Thymus (tissue), 14 donors: ENCODE results near the gene NAPG. TPM values are rescaled to one million over a fixed set of nuclear protein-coding genes. Genes with fewer than 3 reads are reported as not detected.

Source experiments
- DNase-seq, 9 donors: peaks; one replicate each; pipeline ENCODE4 v3.0.0-alpha.2; 2013; ENCODE audit warnings: low spot score in 9 of 9, low read depth in 6 of 9, missing footprints in 1 of 9
- H3K27ac ChIP-seq, 2 donors: one replicate each; pipeline ENCODE4 v1.5.1; 2013; ENCODE audit warnings: control low read depth in 1 of 2, low read depth in 1 of 2, low read length in 1 of 2, mild to moderate bottlenecking in 1 of 2, moderate library complexity in 1 of 2
- H3K27me3 ChIP-seq, 2 donors: one replicate each; pipeline ENCODE4 v1.5.1; 2013; ENCODE audit warnings: low read length in 1 of 2; ENCODE audit not compliant: control insufficient read depth in 2 of 2, insufficient read depth in 1 of 2
- H3K36me3 ChIP-seq, 2 donors: one replicate each; pipeline ENCODE4 v1.5.1; 2013; ENCODE audit warnings: low read length in 1 of 2, mild to moderate bottlenecking in 1 of 2, moderate library complexity in 1 of 2; ENCODE audit not compliant: control insufficient read depth in 2 of 2, insufficient read depth in 2 of 2
- H3K4me1 ChIP-seq, 2 donors: one replicate each; pipeline ENCODE4 v1.5.1; 2013; ENCODE audit warnings: low read length in 2 of 2; ENCODE audit not compliant: control insufficient read depth in 2 of 2, insufficient read depth in 2 of 2
- H3K4me3 ChIP-seq, 2 donors: one replicate each; pipeline ENCODE4 v1.5.1; 2013; ENCODE audit warnings: low read length in 2 of 2, control low read depth in 1 of 2, mild to moderate bottlenecking in 1 of 2
- H3K9me3 ChIP-seq, 2 donors: one replicate each; pipeline ENCODE4 v1.5.1; 2013; ENCODE audit warnings: low read length in 1 of 2, mild to moderate bottlenecking in 1 of 2; ENCODE audit not compliant: control insufficient read depth in 2 of 2, insufficient read depth in 1 of 2
- WGBS: extraction: QIAGEN DNeasy Blood & Tissue Kit; methylation state at CpG from one replicate; pipeline ENCODE4 v1.1.7; 2013; 5-methylcytosine and 5-hydroxymethylcytosine counted together
- long read RNA-seq, 10 donors: transcript quantifications; one replicate each; lab custom pipeline, GENCODE V29; 2026
- polyA plus RNA-seq: library from polyadenylated mRNA; stranded (reverse); fragments of 200-250 nt; gene quantifications from one replicate; pipeline ENCODE4 v1.2.3, GENCODE V29; 2013
- total RNA-seq: library from RNA; stranded (reverse); fragments of 120-200 nt; gene quantifications from one replicate; pipeline ENCODE4 v1.2.4, GENCODE V29; 2013
- donor health status: healthy.

NAPG gene
- total RNA-seq (26.7 TPM), polyA plus RNA-seq (18.9 TPM)
- long read RNA-seq, donor 1: 0 reads
- long read RNA-seq, donor 2, partial matches to known transcripts: 0 of 12 reads
- long read RNA-seq, donor 2, other reads (novel, unspliced or antisense): 8 of 12 reads
- long read RNA-seq, donor 3, partial matches to known transcripts: 0 of 7 reads
- long read RNA-seq, donor 3, other reads (novel, unspliced or antisense): 6 of 7 reads
- long read RNA-seq, donor 4, partial matches to known transcripts: 0 of 1 reads
- long read RNA-seq, donor 4, other reads (novel, unspliced or antisense): 0 of 1 reads
- long read RNA-seq, donor 5, partial matches to known transcripts: 0 of 3 reads
- long read RNA-seq, donor 5, other reads (novel, unspliced or antisense): 0 of 3 reads
- long read RNA-seq, donor 6: 0 reads
- long read RNA-seq, donor 7, partial matches to known transcripts: 0 of 2 reads
- long read RNA-seq, donor 7, other reads (novel, unspliced or antisense): 0 of 2 reads
- long read RNA-seq, donor 8: 0 reads
- long read RNA-seq, donor 9: 0 reads
- long read RNA-seq, donor 10: 0 reads

GRCh38 chr18:10525697-10526560 is at the start of gene NAPG:
Gene NAPG, plus strand, starts transcription at chr18:10526027. Its CDS starts 76 bp downstream, at chr18:10526103.
- peaks cover 8 to 14% of the 10 kb centered on the region in 2 donors for H3K4me1 ChIP-seq
- H3K9me3 ChIP-seq: no peaks in the 10 kb centered on the region
- H3K36me3 ChIP-seq: no peaks in the 10 kb centered on the region
- peak within 1 kb of the TSS; percentile 77 to 83 for H3K4me3 ChIP-seq
- no peaks in the 10 kb centered on the region for H3K27me3 ChIP-seq
- under 1% methylated on average over 68 of the region's 68 CpGs for WGBS
- peak within 1 kb of the TSS; percentile 87 to 91 for H3K27ac ChIP-seq
- DNase-seq: peak; percentile 78 to 95 (median 87)

GRCh38 chr18:10476338-10476791 is 49.5 kb upstream of the NAPG start:
- WGBS: 47% methylated on average over 9 of the region's 9 CpGs
- no peak for DNase-seq
- Histone ChIP-seq H3K36me3 (no peaks in the 10 kb centered on the region), H3K4me1 (peaks cover 5 to 39% of the 10 kb centered on the region in 2 donors), H3K27ac (no peak overlapping the region), H3K4me3 (no peak overlapping the region), H3K27me3 (peaks cover 0 to 3% of the 10 kb centered on the region in 2 donors), H3K9me3 (peaks cover 0 to 6% of the 10 kb centered on the region in 2 donors)

- DNase-seq: no peak
- Histone ChIP-seq H3K9me3 (peaks cover 0 to 6% of the 10 kb centered on the region in 2 donors), H3K4me1 (peaks cover 6 to 41% of the 10 kb centered on the region in 2 donors), H3K27ac (no peak overlapping the region), H3K27me3 (peaks cover 0 to 3% of the 10 kb centered on the region in 2 donors), H3K36me3 (no peaks in the 10 kb centered on the region), H3K4me3 (no peak overlapping the region)
- WGBS: 38% methylated on average over 3 of the region's 3 CpGs
Observed at GRCh38 chr18:10477121-10477862, 48.5 kb upstream of the NAPG start.

- peaks cover 11 to 47% of the 10 kb centered on the region in 2 donors for H3K4me1 ChIP-seq
Observed at GRCh38 chr18:10477863-10478260, 48.0 kb upstream of the NAPG start.

GRCh38 chr18:10481831-10482230 is 44.0 kb upstream of the NAPG start:
- H3K4me3 ChIP-seq: no peak overlapping the region
- no peak overlapping the region for H3K27ac ChIP-seq
- H3K4me1 ChIP-seq: peaks cover 29 to 58% of the 10 kb centered on the region in 2 donors
- H3K36me3 ChIP-seq: no peaks in the 10 kb centered on the region
- 91% methylated on average over 9 of the region's 9 CpGs for WGBS
- peaks cover 0 to 6% of the 10 kb centered on the region in 2 donors for H3K9me3 ChIP-seq
- DNase-seq: no peak
- no peaks in the 10 kb centered on the region for H3K27me3 ChIP-seq

More at GRCh38 chr18:10477863-10478260, 48.0 kb upstream of the NAPG start:
- H3K4me3 ChIP-seq: no peak overlapping the region
- H3K27ac ChIP-seq: no peak overlapping the region
- H3K27me3 ChIP-seq: peaks cover 0 to 3% of the 10 kb centered on the region in 2 donors
- WGBS: 92% methylated on average over 2 of the region's 2 CpGs
- no peak for DNase-seq
- no peaks in the 10 kb centered on the region for H3K36me3 ChIP-seq
- H3K9me3 ChIP-seq: peaks cover 0 to 6% of the 10 kb centered on the region in 2 donors

- DNase-seq: no peak
- 94% methylated on average over 11 of the region's 11 CpGs for WGBS
- peaks cover 0 to 6% of the 10 kb centered on the region in 2 donors for H3K9me3 ChIP-seq
- no peaks in the 10 kb centered on the region for H3K36me3 ChIP-seq
- H3K4me3 ChIP-seq: no peak overlapping the region
- H3K27ac ChIP-seq: peak overlapping the region in 1 of 2 donors; percentile 70
- peaks cover 33 to 58% of the 10 kb centered on the region in 2 donors for H3K4me1 ChIP-seq
- no peaks in the 10 kb centered on the region for H3K27me3 ChIP-seq
Observed at GRCh38 chr18:10482363-10482984, 43.4 kb upstream of the NAPG start.

GRCh38 chr18:10482985-10483949 is 42.6 kb upstream of the NAPG start:
- 36% methylated on average over 20 of the region's 20 CpGs for WGBS
- peaks cover 38 to 60% of the 10 kb centered on the region in 2 donors for H3K4me1 ChIP-seq
- no peaks in the 10 kb centered on the region for H3K27me3 ChIP-seq
- peak overlapping the region in 1 of 2 donors; percentile 70 for H3K27ac ChIP-seq
- H3K9me3 ChIP-seq: peaks cover 0 to 3% of the 10 kb centered on the region in 2 donors
- H3K4me3 ChIP-seq: no peak overlapping the region
- peak in 6 of 9 donors; percentile 41 to 86 (median 62) for DNase-seq
- no peaks in the 10 kb centered on the region for H3K36me3 ChIP-seq
